Measurements from ENCODE around the gene GRK3. TPM values are rescaled to one million over a fixed set of nuclear protein-coding genes. Genes with fewer than 3 reads are reported as not detected.

The GRK3 gene
- total RNA-seq, 6 experiments from 2014 or later = 1.1 to 4.9 (median 3.6) TPM

- ATAC-seq (no peak), DNase-seq (no peak)
- Histone ChIP-seq H3K4me1 (no peaks in the 10 kb centered on the region), H3K27ac (no peak overlapping the region), H3K9me3 (no peaks in the 10 kb centered on the region), H3K36me3 (no peaks in the 10 kb centered on the region), H3K27me3 (no peaks in the 10 kb centered on the region), H3K4me3 (no peak overlapping the region)
- intact Hi-C loops (cut with DNase I) = no loop called here
- 88% methylated on average over 6 of the region's 7 CpGs for WGBS (ENCODE audit: insufficient coverage, low coverage, low lambda C conversion rate, missing lambda C conversion rate)
- TF ChIP-seq, protein P1, sequence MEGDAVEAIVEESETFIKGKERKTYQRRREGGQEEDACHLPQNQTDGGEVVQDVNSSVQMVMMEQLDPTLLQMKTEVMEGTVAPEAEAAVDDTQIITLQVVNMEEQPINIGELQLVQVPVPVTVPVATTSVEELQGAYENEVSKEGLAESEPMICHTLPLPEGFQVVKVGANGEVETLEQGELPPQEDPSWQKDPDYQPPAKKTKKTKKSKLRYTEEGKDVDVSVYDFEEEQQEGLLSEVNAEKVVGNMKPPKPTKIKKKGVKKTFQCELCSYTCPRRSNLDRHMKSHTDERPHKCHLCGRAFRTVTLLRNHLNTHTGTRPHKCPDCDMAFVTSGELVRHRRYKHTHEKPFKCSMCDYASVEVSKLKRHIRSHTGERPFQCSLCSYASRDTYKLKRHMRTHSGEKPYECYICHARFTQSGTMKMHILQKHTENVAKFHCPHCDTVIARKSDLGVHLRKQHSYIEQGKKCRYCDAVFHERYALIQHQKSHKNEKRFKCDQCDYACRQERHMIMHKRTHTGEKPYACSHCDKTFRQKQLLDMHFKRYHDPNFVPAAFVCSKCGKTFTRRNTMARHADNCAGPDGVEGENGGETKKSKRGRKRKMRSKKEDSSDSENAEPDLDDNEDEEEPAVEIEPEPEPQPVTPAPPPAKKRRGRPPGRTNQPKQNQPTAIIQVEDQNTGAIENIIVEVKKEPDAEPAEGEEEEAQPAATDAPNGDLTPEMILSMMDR (IDR thresholded peaks at IDR 0.05) = no peak
- no peak for TF ChIP-seq POLR2A (IDR thresholded peaks at IDR 0.05)
Observed at GRCh38 chr22:25728071-25728470, 163.6 kb downstream of the GRK3 start.

DNA sequence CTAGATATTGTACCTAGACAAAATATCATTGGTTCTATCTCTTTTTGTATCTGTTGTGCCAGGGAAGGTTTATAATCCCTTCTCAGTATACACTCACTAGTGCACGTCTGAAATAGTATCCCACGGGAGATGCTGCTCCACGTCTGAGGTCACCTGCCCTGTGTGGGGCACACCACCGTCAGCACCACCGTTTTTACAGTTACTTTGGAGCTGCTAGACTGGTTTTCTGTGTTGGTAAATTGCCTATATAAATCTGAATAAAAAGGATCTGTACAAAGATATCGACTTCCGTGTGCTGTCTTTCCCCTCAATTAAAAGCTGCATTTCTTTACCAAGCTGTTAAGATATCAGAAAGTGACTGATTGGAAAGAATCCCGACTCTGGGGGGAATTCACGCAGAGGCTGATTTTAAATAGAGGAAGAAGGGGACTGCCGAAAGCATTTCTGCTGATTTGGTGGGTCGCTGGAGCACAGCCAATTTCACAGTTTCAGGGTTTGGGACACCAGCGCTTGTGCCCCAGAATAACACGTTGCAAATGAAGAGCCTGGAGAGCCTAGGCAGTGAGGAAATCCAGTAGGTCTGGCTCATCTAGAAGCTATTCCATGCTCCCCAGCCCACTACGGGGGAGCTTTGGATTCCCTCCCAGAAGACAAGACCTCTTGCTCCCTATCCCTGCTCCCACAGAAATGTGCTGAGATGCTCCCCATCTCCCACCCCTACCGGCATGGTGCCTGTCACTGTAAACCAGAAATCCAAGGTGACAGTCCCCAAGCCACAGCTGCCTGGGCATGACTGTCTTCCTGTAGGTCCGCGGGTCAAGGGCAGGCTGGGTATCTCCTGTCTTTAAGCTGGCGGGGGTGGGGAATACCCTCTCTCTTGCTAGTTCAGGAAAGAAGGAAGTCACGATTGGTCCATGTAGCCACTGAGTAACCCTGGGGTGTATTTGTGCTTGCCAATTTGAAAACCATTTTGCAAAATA lies 164.8 kb downstream of the GRK3 start:
- TF ChIP-seq, protein P1 (IDR thresholded peaks at IDR 0.05) = no peak
- TF ChIP-seq POLR2A (IDR thresholded peaks at IDR 0.05) = no peak
- ATAC-seq (peak in 1 of 4 donors; percentile 23), DNase-seq (no peak)
- Histone ChIP-seq H3K4me3 (no peak overlapping the region), H3K27ac (no peak overlapping the region), H3K27me3 (no peaks in the 10 kb centered on the region), H3K9me3 (no peaks in the 10 kb centered on the region), H3K4me1 (no peaks in the 10 kb centered on the region), H3K36me3 (no peaks in the 10 kb centered on the region)
- intact Hi-C loops (cut with DNase I) = no loop called here
- WGBS (ENCODE audit: insufficient coverage, low coverage, low lambda C conversion rate, missing lambda C conversion rate) = 76% methylated on average over 15 of the region's 19 CpGs

DNA sequence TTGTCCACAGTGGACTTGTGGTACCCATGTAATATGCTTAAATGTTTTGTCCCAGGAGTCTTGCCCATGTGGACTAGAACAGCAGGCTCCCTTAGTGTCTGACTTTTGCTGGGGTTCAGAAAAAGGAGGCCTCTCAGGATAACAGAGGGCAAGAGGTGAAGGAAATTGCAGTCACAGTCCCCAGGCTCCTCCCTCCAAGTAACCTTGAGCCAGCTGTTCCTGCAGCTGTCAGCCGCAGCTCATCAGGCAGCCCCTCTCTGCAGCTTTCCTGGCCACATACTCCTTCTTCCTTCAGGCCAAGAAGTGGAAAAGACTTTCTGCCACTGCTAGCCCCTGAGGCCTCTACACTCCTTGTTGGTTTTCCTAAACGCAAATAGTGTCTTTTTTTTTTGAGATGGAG lies 171.2 kb downstream of the GRK3 start:
- ATAC-seq = no peak

DNA sequence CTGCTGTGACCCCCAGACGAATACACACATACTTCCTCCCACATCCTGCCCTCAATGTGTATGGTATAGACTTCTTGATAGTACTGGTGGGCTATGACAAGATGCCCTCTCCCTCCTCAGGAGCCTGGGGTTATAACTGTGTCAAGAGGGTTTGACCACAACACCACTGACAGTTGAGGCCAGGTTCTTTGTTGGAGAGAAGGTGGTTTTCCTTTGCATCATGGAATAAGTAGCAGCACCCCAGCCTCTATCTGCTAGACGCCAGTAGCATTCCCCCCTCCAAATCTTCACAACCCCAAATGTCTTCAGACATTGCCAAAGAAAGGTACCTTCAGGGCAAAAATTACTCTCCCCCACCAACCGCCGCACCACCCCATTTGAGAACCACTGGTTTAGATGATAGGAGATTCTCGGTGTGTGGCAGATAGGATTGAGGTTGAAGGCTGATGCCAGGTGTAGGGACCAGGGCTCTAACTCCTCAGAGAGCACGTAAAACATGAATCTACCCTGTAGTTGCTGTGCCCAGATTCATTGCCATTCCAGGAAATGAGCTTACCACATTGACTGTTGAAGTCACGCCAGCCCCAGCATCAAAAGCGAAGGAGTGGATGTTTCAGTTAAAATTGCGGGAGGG lies 172.0 kb downstream of the GRK3 start:
- H3K9me3 ChIP-seq = no peaks in the 10 kb centered on the region
- no peak overlapping the region for H3K27ac ChIP-seq
- H3K4me1 ChIP-seq = no peaks in the 10 kb centered on the region
- intact Hi-C loops (cut with DNase I) = no loop called here
- WGBS (ENCODE audit: insufficient coverage, low coverage, low lambda C conversion rate, missing lambda C conversion rate) = 69% methylated on average over 6 of the region's 9 CpGs
- TF ChIP-seq POLR2A (IDR thresholded peaks at IDR 0.05) = no peak
- TF ChIP-seq, protein P1 (IDR thresholded peaks at IDR 0.05) = no peak
- H3K4me3 ChIP-seq = no peak overlapping the region
- no peak for ATAC-seq
- DNase-seq = no peak
- H3K27me3 ChIP-seq = no peaks in the 10 kb centered on the region
- H3K36me3 ChIP-seq = no peaks in the 10 kb centered on the region

More for the DNA sequence above, 171.2 kb downstream of the GRK3 start:
- Histone ChIP-seq H3K36me3 (no peaks in the 10 kb centered on the region), H3K4me1 (no peaks in the 10 kb centered on the region), H3K9me3 (no peaks in the 10 kb centered on the region), H3K27ac (no peak overlapping the region), H3K4me3 (no peak overlapping the region), H3K27me3 (no peaks in the 10 kb centered on the region)
- no peak for TF ChIP-seq POLR2A (IDR thresholded peaks at IDR 0.05)
- TF ChIP-seq, protein P1 (IDR thresholded peaks at IDR 0.05) = no peak
- WGBS (ENCODE audit: insufficient coverage, low coverage, low lambda C conversion rate, missing lambda C conversion rate) = 46% methylated on average over 2 of the region's 2 CpGs
- intact Hi-C loops (cut with DNase I) = no loop called here
- DNase-seq = no peak
